GM19240 (cell line): ENCODE data around the gene LSM14B.

Experiments used
- DNase-seq: peaks from one replicate; pipeline ENCODE4 v3.0.0; 2011; ENCODE audit warnings: low spot score; ENCODE audit not compliant: insufficient read length

The LSM14B gene

GRCh38 chr20:62182469-62183425 is 60.5 kb downstream of the LSM14B start, which contains the start of gene MTG2:
MTG2 (plus strand) TSS chr20:62183028; CDS start chr20:62193421, 10,393 bp downstream.
- DNase-seq: peak; percentile 100

GRCh38 chr20:62183426-62184142 is 61.3 kb downstream of the LSM14B start:
- no peak for DNase-seq
